HEK293 (cell line): Measurements from ENCODE around the gene ARPC5.

Source experiments
- CTCF ChIA-PET: fragments of 350-600 bp; formaldehyde crosslinking; extraction: SDS; loops from one replicate; lab custom pipeline; 2021; ENCODE audit warnings: antibody characterized with exemption; lab: Yijun Ruan, JAX
- POLR2A ChIA-PET: fragments of 300-600 bp; formaldehyde crosslinking; extraction: SDS; loops from one replicate; lab custom pipeline; 2020; ENCODE audit warnings: antibody characterized with exemption, inconsistent platforms; lab: Yijun Ruan, JAX
- H3K27ac ChIP-seq: fragments of 200-500 bp; sonication (Bioruptor generic); 2 replicates; pipeline ENCODE4 v1.5.1; 2014; ENCODE audit warnings: low read depth, low read length, control low read depth, inconsistent platforms; ENCODE audit errors: extremely low read depth
- H3K36me3 ChIP-seq, 2 experiments: fragments of 200-500 bp in 1 of 2; sonication (Bioruptor generic) in 1 of 2; 1 replicate in 1 of 2; 2 replicates in 1 of 2; pipeline ENCODE4 v1.5.1; 2014 to 2017; ENCODE audit warnings: inconsistent platforms in 2 of 2, low read length in 2 of 2; ENCODE audit not compliant: control insufficient read depth in 2 of 2, insufficient read depth in 1 of 2
- H3K4me1 ChIP-seq: fragments of 200-500 bp; sonication (Bioruptor generic); 2 replicates; pipeline ENCODE4 v1.5.1; 2014; ENCODE audit warnings: mild to moderate bottlenecking, low read length, inconsistent platforms; ENCODE audit not compliant: control insufficient read depth, insufficient read depth
- H3K4me3 ChIP-seq: 2 replicates; pipeline ENCODE4 v1.5.1; 2011; ENCODE audit warnings: low read depth, mild to moderate bottlenecking, control low read depth, low read length, moderate library complexity
- H3K9me3 ChIP-seq: fragments of 200-500 bp; sonication (Bioruptor generic); 2 replicates; pipeline ENCODE4 v1.5.1; 2014; ENCODE audit warnings: low read depth, low read length, inconsistent platforms; ENCODE audit not compliant: control insufficient read depth, insufficient read depth
- BCL11A ChIP-seq: fragments of 450-650 bp; formaldehyde crosslinking; IDR thresholded peaks from 2 replicates; pipeline ENCODE4 v1.5.1; 2016; ENCODE audit warnings: low read depth, missing biosample characterization, missing genetic modification characterization
- KLF1 ChIP-seq: fragments of 450-650 bp; formaldehyde crosslinking; IDR thresholded peaks from 2 replicates; pipeline ENCODE4 v1.5.1; 2016; ENCODE audit warnings: missing biosample characterization, missing genetic modification characterization
- KLF16 ChIP-seq: fragments of 450-650 bp; formaldehyde crosslinking; IDR thresholded peaks from 2 replicates; pipeline ENCODE4 v1.5.1; 2017; ENCODE audit warnings: missing biosample characterization, missing genetic modification characterization
- MYNN ChIP-seq: fragments of 450-650 bp; formaldehyde crosslinking; IDR thresholded peaks from 2 replicates; pipeline ENCODE4 v1.5.1; 2016; ENCODE audit warnings: missing biosample characterization, missing genetic modification characterization, borderline replicate concordance
- PATZ1 ChIP-seq: fragments of 450-650 bp; formaldehyde crosslinking; IDR thresholded peaks from 2 replicates; pipeline ENCODE4 v1.5.1; 2016; ENCODE audit warnings: missing biosample characterization, missing genetic modification characterization
- SCRT1 ChIP-seq: fragments of 450-650 bp; formaldehyde crosslinking; IDR thresholded peaks from 2 replicates; pipeline ENCODE4 v1.5.1; 2016; ENCODE audit warnings: missing biosample characterization, missing genetic modification characterization, borderline replicate concordance
- SP3 ChIP-seq: fragments of 450-650 bp; formaldehyde crosslinking; IDR thresholded peaks from 2 replicates; pipeline ENCODE4 v1.5.1; 2016; ENCODE audit warnings: missing biosample characterization, missing genetic modification characterization
- TRIM28 ChIP-seq: IDR thresholded peaks from 2 replicates; pipeline ENCODE4 v1.6.1; 2011; ENCODE audit warnings: low read length, control low read depth, borderline replicate concordance
- ZNF155 ChIP-seq: fragments of 450-650 bp; formaldehyde crosslinking; IDR thresholded peaks from 2 replicates; pipeline ENCODE4 v1.5.1; 2016; ENCODE audit warnings: missing biosample characterization, missing genetic modification characterization
- ZNF184 ChIP-seq: fragments of 450-650 bp; IDR thresholded peaks from 2 replicates; pipeline ENCODE4 v1.5.1; 2018; ENCODE audit warnings: missing biosample characterization, mild to moderate bottlenecking, missing genetic modification characterization
- ZNF19 ChIP-seq: fragments of 450-650 bp; formaldehyde crosslinking; IDR thresholded peaks from 2 replicates; pipeline ENCODE4; 2016; ENCODE audit warnings: missing biosample characterization, missing genetic modification characterization, low read depth
- ZNF2 ChIP-seq: fragments of 450-650 bp; formaldehyde crosslinking; IDR thresholded peaks from 2 replicates; pipeline ENCODE4 v1.5.1; 2016; ENCODE audit warnings: missing biosample characterization, missing genetic modification characterization
- ZNF23 ChIP-seq: fragments of 450-650 bp; formaldehyde crosslinking; IDR thresholded peaks from 2 replicates; pipeline ENCODE4 v1.5.1; 2016; ENCODE audit warnings: missing biosample characterization, missing genetic modification characterization, borderline replicate concordance
- ZNF391 ChIP-seq: fragments of 450-650 bp; formaldehyde crosslinking; IDR thresholded peaks from 2 replicates; pipeline ENCODE4 v1.5.1; 2016; ENCODE audit warnings: low read depth, missing biosample characterization, missing genetic modification characterization, borderline replicate concordance
- ZNF433 ChIP-seq: fragments of 450-650 bp; formaldehyde crosslinking; IDR thresholded peaks from 2 replicates; pipeline ENCODE4 v1.5.1; 2016; ENCODE audit warnings: missing biosample characterization, missing genetic modification characterization, low read depth
- ZNF48 ChIP-seq: fragments of 450-650 bp; formaldehyde crosslinking; IDR thresholded peaks from 2 replicates; pipeline ENCODE4 v1.5.1; 2016; ENCODE audit warnings: missing biosample characterization, missing genetic modification characterization
- ZNF558 ChIP-seq: fragments of 450-650 bp; formaldehyde crosslinking; IDR thresholded peaks from 2 replicates; pipeline ENCODE4 v1.5.1; 2016; ENCODE audit warnings: missing biosample characterization, missing genetic modification characterization
- ZNF621 ChIP-seq: fragments of 450-650 bp; formaldehyde crosslinking; IDR thresholded peaks from 2 replicates; pipeline ENCODE4 v1.5.1; 2017; ENCODE audit warnings: missing biosample characterization, missing genetic modification characterization
- ZNF670 ChIP-seq: fragments of 450-650 bp; formaldehyde crosslinking; IDR thresholded peaks from 2 replicates; pipeline ENCODE4 v1.5.1; 2016; ENCODE audit warnings: missing biosample characterization, missing genetic modification characterization, low read depth
- ZNF677 ChIP-seq: fragments of 450-650 bp; IDR thresholded peaks from 2 replicates; pipeline ENCODE4 v1.5.0; 2018; ENCODE audit warnings: missing biosample characterization, mild to moderate bottlenecking, missing genetic modification characterization, moderate library complexity
- ZNF76 ChIP-seq: fragments of 450-650 bp; formaldehyde crosslinking; IDR thresholded peaks from 2 replicates; pipeline ENCODE4; 2016; ENCODE audit warnings: low read depth, missing biosample characterization, missing genetic modification characterization, borderline replicate concordance
- ZNF777 ChIP-seq: fragments of 450-650 bp; formaldehyde crosslinking; IDR thresholded peaks from 2 replicates; pipeline ENCODE4 v1.5.1; 2017; ENCODE audit warnings: missing biosample characterization, missing genetic modification characterization, borderline replicate concordance
- ZSCAN30 ChIP-seq: fragments of 450-650 bp; IDR thresholded peaks from 2 replicates; pipeline ENCODE4 v1.5.1; 2018; ENCODE audit warnings: missing biosample characterization, mild to moderate bottlenecking, missing genetic modification characterization, moderate library complexity
- TF ChIP-seq, protein P1 (sequence below): fragments of 450-650 bp; formaldehyde crosslinking; optimal IDR thresholded peaks from 2 replicates; pipeline ENCODE3; 2016; ENCODE audit warnings: missing biosample characterization, mild to moderate bottlenecking, missing genetic modification characterization
- TF ChIP-seq, protein P2 (sequence below): fragments of 450-650 bp; formaldehyde crosslinking; IDR thresholded peaks from 2 replicates; pipeline ENCODE4 v1.5.1; 2016; ENCODE audit warnings: missing biosample characterization, missing genetic modification characterization

ARPC5 gene

DNA sequence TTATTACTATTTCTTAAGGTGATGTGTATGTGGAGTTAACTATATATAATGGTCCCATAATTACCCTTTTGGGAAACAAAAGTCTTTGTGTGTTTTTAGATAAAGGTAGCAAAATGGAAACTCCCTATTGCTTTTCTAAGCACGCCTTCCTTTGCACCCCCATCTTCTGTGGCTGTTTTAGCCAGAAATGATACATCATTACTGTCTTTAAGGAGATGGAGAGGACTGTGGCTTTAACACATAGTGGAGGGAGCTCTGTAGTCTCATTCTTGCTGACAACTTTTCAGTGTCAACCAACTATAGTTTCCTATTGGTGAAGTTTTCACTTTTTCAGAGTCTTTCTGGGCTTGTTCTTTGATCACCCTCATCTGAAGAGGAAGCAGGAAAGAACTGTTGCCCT, 16.5 kb upstream of the ARPC5 start:
- POLR2A ChIA-PET = no interaction called here

GRCh38 chr1:183651612-183652011, 16.0 kb upstream of the ARPC5 start:
- CTCF ChIA-PET = interaction anchor here (6.1 to 6.2 kb wide), 2 partner anchors 32 to 263 kb away, joined by 93 to 128 read pairs; no protein-coding TSS in a partner anchor

More for the DNA sequence above, 16.5 kb upstream of the ARPC5 start:
- Histone ChIP-seq H3K36me3 (no peaks in the 10 kb centered on the region), H3K4me3 (no peak overlapping the region), H3K27ac (no peak overlapping the region), H3K4me1 (no peaks in the 10 kb centered on the region), H3K9me3 (no peaks in the 10 kb centered on the region)
- CTCF ChIA-PET = interaction anchor here (6.1 to 6.2 kb wide), 2 partner anchors 32 to 263 kb away, joined by 93 to 128 read pairs; no protein-coding TSS in a partner anchor
- TF ChIP-seq ZNF677 (tag by site-specific recombination) (no peak), SP3 (tag by site-specific recombination) (no peak), ZNF76 (tag by site-specific recombination) (no peak), ZNF155 (tag by site-specific recombination) (no peak), SCRT1 (no peak), ZNF621 (tag by site-specific recombination) (no peak), BCL11A (tag by site-specific recombination) (no peak), KLF1 (tag by site-specific recombination) (no peak)
- TF ChIP-seq, all 188 proteins: peak for 0

DNA sequence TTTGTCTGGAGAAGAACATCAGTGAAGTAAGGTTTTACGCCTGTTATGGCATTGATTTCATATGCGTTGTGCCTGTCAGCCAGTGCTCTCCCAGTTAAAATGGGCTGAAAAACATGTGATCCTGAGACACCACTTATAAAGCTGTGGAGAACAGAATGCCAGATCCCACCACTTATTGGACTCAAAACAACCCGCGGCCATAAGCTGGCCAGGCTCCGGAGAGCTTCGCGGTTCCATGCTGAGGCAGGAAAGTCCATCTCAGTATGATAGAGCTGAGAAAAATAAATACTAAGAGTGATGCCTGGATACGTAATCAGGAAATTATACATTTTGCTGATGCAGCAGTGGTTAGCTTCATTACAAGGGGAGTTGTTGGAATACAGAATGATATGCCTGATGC, 12.5 kb upstream of the ARPC5 start:
- H3K4me3 ChIP-seq = no peak overlapping the region
- H3K36me3 ChIP-seq = no peaks in the 10 kb centered on the region
- no peaks in the 10 kb centered on the region for H3K4me1 ChIP-seq
- no peak overlapping the region for H3K27ac ChIP-seq
- ChIA-PET POLR2A (no interaction called here), CTCF (interaction anchor here (2.2 kb wide), 1 partner anchor 268 kb away, joined by 9 read pairs; no protein-coding TSS in a partner anchor)
- TF ChIP-seq ZNF48 (tag by site-specific recombination) = no peak
- 0 out of 2 replicates have a peak, but pooled peaks have one; percentile 59 for TF ChIP-seq TRIM28
- no peaks in the 10 kb centered on the region for H3K9me3 ChIP-seq

More at GRCh38 chr1:183651612-183652011, 16.0 kb upstream of the ARPC5 start:
- POLR2A ChIA-PET = no interaction called here
- Histone ChIP-seq H3K9me3 (no peaks in the 10 kb centered on the region), H3K27ac (no peak overlapping the region), H3K4me3 (no peak overlapping the region), H3K4me1 (no peaks in the 10 kb centered on the region), H3K36me3 (no peaks in the 10 kb centered on the region)
- TF ChIP-seq ZNF23 (tag by site-specific recombination) = no peak
- no peak for TF ChIP-seq ZSCAN30

DNA sequence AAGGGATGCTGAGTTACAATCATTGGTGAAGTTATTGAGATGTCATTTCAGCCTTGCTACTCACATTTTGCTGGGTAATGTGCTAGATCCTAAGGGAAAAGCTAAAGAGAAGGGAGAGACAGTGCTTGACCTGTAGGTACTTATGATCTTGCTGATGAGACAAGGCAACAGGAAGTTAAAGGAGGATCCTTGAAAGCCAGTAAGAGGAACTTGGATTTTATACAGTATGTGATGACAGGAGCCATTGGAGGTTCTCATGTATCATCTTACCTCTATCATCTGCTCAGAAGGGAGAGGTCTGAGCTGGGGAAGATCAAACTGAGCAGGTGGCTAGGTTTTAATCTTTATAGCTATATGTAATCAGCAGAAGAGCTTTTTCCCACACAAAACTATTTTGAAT, 11.2 kb upstream of the ARPC5 start:
- H3K9me3 ChIP-seq = no peaks in the 10 kb centered on the region
- ChIA-PET CTCF (interaction anchor here (0.6 to 2.8 kb wide), 5 partner anchors 9 to 268 kb away, joined by 3 to 15 read pairs (median 5); no protein-coding TSS in a partner anchor), POLR2A (no interaction called here)
- no peaks in the 10 kb centered on the region for H3K36me3 ChIP-seq
- no peak overlapping the region for H3K4me3 ChIP-seq
- H3K4me1 ChIP-seq = no peaks in the 10 kb centered on the region
- no peak overlapping the region for H3K27ac ChIP-seq
- TF ChIP-seq, protein P1, sequence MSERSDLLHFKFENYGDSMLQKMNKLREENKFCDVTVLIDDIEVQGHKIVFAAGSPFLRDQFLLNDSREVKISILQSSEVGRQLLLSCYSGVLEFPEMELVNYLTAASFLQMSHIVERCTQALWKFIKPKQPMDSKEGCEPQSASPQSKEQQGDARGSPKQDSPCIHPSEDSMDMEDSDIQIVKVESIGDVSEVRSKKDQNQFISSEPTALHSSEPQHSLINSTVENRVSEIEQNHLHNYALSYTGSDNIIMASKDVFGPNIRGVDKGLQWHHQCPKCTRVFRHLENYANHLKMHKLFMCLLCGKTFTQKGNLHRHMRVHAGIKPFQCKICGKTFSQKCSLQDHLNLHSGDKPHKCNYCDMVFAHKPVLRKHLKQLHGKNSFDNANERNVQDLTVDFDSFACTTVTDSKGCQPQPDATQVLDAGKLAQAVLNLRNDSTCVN (tag by site-specific recombination) = no peak
- TF ChIP-seq, protein P2, sequence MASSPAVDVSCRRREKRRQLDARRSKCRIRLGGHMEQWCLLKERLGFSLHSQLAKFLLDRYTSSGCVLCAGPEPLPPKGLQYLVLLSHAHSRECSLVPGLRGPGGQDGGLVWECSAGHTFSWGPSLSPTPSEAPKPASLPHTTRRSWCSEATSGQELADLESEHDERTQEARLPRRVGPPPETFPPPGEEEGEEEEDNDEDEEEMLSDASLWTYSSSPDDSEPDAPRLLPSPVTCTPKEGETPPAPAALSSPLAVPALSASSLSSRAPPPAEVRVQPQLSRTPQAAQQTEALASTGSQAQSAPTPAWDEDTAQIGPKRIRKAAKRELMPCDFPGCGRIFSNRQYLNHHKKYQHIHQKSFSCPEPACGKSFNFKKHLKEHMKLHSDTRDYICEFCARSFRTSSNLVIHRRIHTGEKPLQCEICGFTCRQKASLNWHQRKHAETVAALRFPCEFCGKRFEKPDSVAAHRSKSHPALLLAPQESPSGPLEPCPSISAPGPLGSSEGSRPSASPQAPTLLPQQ (tag by site-specific recombination) = no peak
- TF ChIP-seq ZSCAN30 = no peak
- no peak for TF ChIP-seq PATZ1 (tag by site-specific recombination)
- TF ChIP-seq ZNF558 = no peak
- no peak for TF ChIP-seq ZNF777 (tag by site-specific recombination)
- no peak for TF ChIP-seq KLF16
- TF ChIP-seq MYNN = no peak
- no peak for TF ChIP-seq ZNF184 (tag by site-specific recombination)
- TF ChIP-seq ZNF391 (tag by site-specific recombination) = no peak
- TF ChIP-seq SCRT1 = no peak
- TF ChIP-seq ZNF433 = no peak
- no peak for TF ChIP-seq ZNF19 (tag by site-specific recombination)
- no peak for TF ChIP-seq ZNF2 (tag by site-specific recombination)
- TF ChIP-seq ZNF670 (tag by site-specific recombination) = no peak
